HG03139 (cell line): ENCODE results near the gene NAGLU.

Experiments
- ATAC-seq: cut with Tn5 transposase; IDR thresholded peaks from one replicate; pipeline ENCODE4 v1.9.1; 2021; ENCODE audit not compliant: unreplicated experiment

Gene NAGLU

DNA sequence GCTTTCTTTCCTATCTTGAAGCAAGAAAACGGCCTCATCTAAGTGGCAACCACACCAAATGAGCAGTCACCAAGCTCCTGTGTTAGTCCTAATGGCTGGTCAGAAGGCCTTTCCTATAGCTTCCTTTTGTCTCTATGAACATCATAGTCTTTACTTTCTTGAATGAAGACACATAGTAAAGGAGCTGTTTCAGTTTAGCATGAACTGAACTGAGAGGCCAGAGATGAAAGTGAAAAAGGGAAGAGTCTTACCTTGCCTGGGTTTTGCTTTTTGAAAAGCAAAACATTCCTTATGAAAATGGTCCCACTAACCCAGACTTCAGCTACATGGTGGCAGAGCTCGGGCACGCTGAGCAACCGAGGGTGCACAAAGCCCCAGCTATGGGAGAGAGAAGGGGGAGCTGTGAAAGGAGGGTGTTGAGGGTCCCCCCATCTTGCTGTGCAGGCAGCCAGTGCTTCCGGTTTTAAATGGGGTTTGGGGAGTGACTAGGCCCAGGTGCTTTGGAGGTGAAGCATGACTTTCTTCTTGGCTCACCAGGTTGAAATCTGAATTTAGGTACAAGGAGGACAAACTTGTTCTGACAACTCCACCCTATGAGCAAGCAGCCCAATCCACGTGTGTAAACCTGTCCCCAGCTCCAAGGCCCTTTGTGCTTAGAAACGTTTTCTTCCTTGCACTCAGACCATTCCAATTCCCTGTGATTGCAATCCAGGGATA, 50.6 kb downstream of the NAGLU start:
- no peak for ATAC-seq

GRCh38 chr17:42590886-42591285, 54.8 kb downstream of the NAGLU start:
- ATAC-seq: no peak

- ATAC-seq: no peak
These were observed 55.4 kb downstream of the NAGLU start for GRCh38 chr17:42591411-42591810.
